HepG2 (cell line): ENCODE results near the gene PARS2. TPM values are rescaled to one million over a fixed set of nuclear protein-coding genes. Genes with fewer than 3 reads are reported as not detected.

ENCODE experiments used
- ETV6 ChIP-seq: sonication (generic); formaldehyde crosslinking; conservative IDR thresholded peaks from 2 replicates; pipeline ENCODE4 v1.4.0; 2020; ENCODE audit warnings: missing genetic modification reagents
- GPN1 ChIP-seq: sonication (generic); formaldehyde crosslinking; IDR thresholded peaks from 2 replicates; pipeline ENCODE4 v1.5.1; 2020; ENCODE audit warnings: missing genetic modification reagents, borderline replicate concordance
- JARID2 ChIP-seq: sonication (generic); formaldehyde crosslinking; IDR thresholded peaks from 2 replicates; pipeline ENCODE4 v1.8.1; 2023; ENCODE audit warnings: missing genetic modification reagents, inconsistent platforms; ENCODE audit not compliant: insufficient replicate concordance
- MIER3 ChIP-seq: IDR thresholded peaks from 2 replicates; pipeline ENCODE4 v1.6.1; 2016; ENCODE audit warnings: missing compliant biosample characterization, borderline replicate concordance
- NBN ChIP-seq: fragments of 450-650 bp; conservative IDR thresholded peaks from 2 replicates; pipeline ENCODE4 v1.6.1; 2017
- RBFOX2 ChIP-seq: fragments of 200-400 bp; formaldehyde crosslinking; IDR thresholded peaks from 2 replicates; pipeline ENCODE4 v1.6.1; 2017; ENCODE audit warnings: low read depth, mild to moderate bottlenecking, low read length
- ZC3H13 ChIP-seq: sonication (generic); formaldehyde crosslinking; IDR thresholded peaks from 2 replicates; pipeline ENCODE4 v1.8.1; 2023; ENCODE audit warnings: mild to moderate bottlenecking, missing genetic modification reagents, moderate library complexity
- ZNF343 ChIP-seq: sonication (generic); formaldehyde crosslinking; IDR thresholded peaks from 2 replicates; pipeline ENCODE4 v1.4.0; 2020; ENCODE audit warnings: mild to moderate bottlenecking, missing genetic modification reagents
- ZNF605 ChIP-seq: sonication (generic); formaldehyde crosslinking; IDR thresholded peaks from 2 replicates; pipeline ENCODE4 v1.8.0; 2022; ENCODE audit warnings: mild to moderate bottlenecking, missing genetic modification reagents
- ZSCAN21 ChIP-seq: sonication (generic); formaldehyde crosslinking; IDR thresholded peaks from 2 replicates; pipeline ENCODE4 v1.8.0; 2022; ENCODE audit warnings: mild to moderate bottlenecking, missing genetic modification reagents, moderate library complexity, borderline replicate concordance
- polyA plus RNA-seq, 8 experiments: library from polyadenylated mRNA; depleted of rRNA in 3 of 8; stranded (reverse) in 7 of 8; unstranded in 1 of 8; fragments of >200 nt; fragmentation: Illumina TruSeq in 4 of 8; extraction: Trizol in 4 of 8; gene quantifications; 2 replicates each; pipeline versions ENCODE4 v1.2.1 to v1.2.3, GENCODE V29; 2011 to 2016; ENCODE audit warnings: low read depth in 4 of 8, missing spikeins in 1 of 8, mixed read lengths in 1 of 8; ENCODE audit not compliant: insufficient read depth in 1 of 8
- total RNA-seq, 5 experiments: library from RNA; depleted of rRNA; stranded (reverse); fragments of >200 nt; fragmentation: Illumina TruSeq; extraction: Trizol; gene quantifications; 2 replicates each; pipeline ENCODE4 v1.2.3, GENCODE V29; 2016; ENCODE audit warnings: low read depth in 1 of 5
- TF ChIP-seq, protein P1 (sequence below): IDR thresholded peaks from 2 replicates; pipeline ENCODE4 v1.6.1; 2016; ENCODE audit warnings: low read depth, missing genetic modification reagents, missing compliant biosample characterization
- TF ChIP-seq, protein P2 (sequence below): sonication (generic); formaldehyde crosslinking; IDR thresholded peaks from 2 replicates; pipeline ENCODE4 v1.4.0; 2020; ENCODE audit warnings: mild to moderate bottlenecking, low read depth, missing genetic modification reagents
- TF ChIP-seq, protein P3 (sequence below): sonication (generic); formaldehyde crosslinking; IDR thresholded peaks from 2 replicates; pipeline ENCODE4 v1.5.1; 2020; ENCODE audit warnings: mild to moderate bottlenecking, missing genetic modification reagents, borderline replicate concordance
- TF ChIP-seq, protein P4 (sequence below): sonication (generic); formaldehyde crosslinking; IDR thresholded peaks from 2 replicates; pipeline ENCODE4 v1.5.0; 2020; ENCODE audit warnings: missing genetic modification reagents, mild to moderate bottlenecking, borderline replicate concordance

PARS2 gene
- total and polyA plus RNA-seq, 2 of the 13 experiments (the other 11 are each of a cell fraction or from before 2014, with no cell fraction given): 2.4 to 4.6 TPM

DNA sequence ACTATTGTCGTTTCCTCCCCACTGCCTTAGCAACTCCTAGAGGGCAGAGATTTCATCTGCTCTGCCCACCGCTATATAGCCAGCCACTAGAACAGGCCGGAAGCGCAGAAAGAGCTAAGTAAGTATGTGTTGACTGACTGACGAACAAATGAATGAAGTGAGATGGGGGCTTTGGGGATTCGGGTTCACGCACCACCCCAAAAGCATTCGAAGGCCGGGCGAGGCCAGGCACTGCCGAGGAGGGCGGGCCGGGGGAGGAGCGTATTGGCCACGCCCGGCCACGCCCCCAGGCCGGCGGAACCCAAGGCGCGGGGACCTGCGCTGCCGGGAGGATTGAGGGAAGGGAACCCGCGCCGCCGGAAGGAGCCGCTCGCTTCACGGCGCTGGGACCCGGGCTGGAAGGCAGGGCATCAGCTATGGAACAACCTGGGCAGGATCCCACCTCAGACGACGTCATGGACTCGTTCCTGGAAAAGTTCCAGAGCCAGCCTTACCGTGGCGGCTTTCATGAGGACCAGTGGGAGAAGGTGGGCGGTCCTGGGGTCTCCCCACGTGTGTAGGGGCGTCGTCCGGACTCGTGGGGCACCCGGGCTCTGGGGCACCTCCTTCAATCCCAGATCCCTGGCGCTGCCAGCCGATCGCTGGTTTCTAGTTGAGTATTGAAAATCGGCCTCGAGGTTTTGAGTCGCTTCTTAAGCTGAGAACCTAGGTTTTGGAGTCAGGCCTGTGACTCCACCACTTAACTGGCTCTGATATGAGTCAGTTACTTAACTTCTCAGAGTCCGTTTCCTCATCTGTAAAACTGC, 48.6 kb downstream of the PARS2 start, which contains the start of gene TTC4 (continued):
- TF ChIP-seq, protein P1, sequence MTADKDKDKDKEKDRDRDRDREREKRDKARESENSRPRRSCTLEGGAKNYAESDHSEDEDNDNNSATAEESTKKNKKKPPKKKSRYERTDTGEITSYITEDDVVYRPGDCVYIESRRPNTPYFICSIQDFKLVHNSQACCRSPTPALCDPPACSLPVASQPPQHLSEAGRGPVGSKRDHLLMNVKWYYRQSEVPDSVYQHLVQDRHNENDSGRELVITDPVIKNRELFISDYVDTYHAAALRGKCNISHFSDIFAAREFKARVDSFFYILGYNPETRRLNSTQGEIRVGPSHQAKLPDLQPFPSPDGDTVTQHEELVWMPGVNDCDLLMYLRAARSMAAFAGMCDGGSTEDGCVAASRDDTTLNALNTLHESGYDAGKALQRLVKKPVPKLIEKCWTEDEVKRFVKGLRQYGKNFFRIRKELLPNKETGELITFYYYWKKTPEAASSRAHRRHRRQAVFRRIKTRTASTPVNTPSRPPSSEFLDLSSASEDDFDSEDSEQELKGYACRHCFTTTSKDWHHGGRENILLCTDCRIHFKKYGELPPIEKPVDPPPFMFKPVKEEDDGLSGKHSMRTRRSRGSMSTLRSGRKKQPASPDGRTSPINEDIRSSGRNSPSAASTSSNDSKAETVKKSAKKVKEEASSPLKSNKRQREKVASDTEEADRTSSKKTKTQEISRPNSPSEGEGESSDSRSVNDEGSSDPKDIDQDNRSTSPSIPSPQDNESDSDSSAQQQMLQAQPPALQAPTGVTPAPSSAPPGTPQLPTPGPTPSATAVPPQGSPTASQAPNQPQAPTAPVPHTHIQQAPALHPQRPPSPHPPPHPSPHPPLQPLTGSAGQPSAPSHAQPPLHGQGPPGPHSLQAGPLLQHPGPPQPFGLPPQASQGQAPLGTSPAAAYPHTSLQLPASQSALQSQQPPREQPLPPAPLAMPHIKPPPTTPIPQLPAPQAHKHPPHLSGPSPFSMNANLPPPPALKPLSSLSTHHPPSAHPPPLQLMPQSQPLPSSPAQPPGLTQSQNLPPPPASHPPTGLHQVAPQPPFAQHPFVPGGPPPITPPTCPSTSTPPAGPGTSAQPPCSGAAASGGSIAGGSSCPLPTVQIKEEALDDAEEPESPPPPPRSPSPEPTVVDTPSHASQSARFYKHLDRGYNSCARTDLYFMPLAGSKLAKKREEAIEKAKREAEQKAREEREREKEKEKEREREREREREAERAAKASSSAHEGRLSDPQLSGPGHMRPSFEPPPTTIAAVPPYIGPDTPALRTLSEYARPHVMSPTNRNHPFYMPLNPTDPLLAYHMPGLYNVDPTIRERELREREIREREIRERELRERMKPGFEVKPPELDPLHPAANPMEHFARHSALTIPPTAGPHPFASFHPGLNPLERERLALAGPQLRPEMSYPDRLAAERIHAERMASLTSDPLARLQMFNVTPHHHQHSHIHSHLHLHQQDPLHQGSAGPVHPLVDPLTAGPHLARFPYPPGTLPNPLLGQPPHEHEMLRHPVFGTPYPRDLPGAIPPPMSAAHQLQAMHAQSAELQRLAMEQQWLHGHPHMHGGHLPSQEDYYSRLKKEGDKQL (CRISPR knock-in tag): 0 out of 2 replicates have a peak, but pooled peaks have one; percentile 29
- peak; percentile 96 for TF ChIP-seq ZNF343
- TF ChIP-seq, protein P2, sequence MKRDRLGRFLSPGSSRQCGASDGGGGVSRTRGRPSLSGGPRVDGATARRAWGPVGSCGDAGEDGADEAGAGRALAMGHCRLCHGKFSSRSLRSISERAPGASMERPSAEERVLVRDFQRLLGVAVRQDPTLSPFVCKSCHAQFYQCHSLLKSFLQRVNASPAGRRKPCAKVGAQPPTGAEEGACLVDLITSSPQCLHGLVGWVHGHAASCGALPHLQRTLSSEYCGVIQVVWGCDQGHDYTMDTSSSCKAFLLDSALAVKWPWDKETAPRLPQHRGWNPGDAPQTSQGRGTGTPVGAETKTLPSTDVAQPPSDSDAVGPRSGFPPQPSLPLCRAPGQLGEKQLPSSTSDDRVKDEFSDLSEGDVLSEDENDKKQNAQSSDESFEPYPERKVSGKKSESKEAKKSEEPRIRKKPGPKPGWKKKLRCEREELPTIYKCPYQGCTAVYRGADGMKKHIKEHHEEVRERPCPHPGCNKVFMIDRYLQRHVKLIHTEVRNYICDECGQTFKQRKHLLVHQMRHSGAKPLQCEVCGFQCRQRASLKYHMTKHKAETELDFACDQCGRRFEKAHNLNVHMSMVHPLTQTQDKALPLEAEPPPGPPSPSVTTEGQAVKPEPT (CRISPR knock-in tag): no peak
- TF ChIP-seq MIER3 (CRISPR knock-in tag): peak; percentile 59; the same call in 1 of the 2 replicates
- TF ChIP-seq GPN1 (CRISPR knock-in tag): no peak
- TF ChIP-seq, protein P3, sequence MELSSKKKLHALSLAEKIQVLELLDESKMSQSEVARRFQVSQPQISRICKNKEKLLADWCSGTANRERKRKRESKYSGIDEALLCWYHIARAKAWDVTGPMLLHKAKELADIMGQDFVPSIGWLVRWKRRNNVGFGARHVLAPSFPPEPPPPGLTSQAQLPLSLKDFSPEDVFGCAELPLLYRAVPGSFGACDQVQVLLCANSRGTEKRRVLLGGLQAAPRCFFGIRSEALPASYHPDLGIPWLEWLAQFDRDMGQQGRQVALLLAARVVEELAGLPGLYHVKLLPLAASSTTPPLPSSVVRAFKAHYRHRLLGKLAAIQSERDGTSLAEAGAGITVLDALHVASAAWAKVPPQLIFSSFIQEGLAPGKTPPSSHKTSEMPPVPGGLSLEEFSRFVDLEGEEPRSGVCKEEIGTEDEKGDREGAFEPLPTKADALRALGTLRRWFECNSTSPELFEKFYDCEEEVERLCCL (CRISPR knock-in tag): 0 out of 2 replicates have a peak, but pooled peaks have one; percentile 37
- no peak for TF ChIP-seq NBN
- TF ChIP-seq ETV6 (CRISPR knock-in tag): 0 out of 2 replicates have a peak, but pooled peaks have one; percentile 53
- peak; percentile 88 for TF ChIP-seq ZNF605
- peak; percentile 76; the same call in 1 of the 2 replicates for TF ChIP-seq ZSCAN21 (CRISPR knock-in tag)
- TF ChIP-seq ZC3H13 (CRISPR knock-in tag): peak; percentile 71; the same call in 1 of the 2 replicates
- TF ChIP-seq, protein P4, sequence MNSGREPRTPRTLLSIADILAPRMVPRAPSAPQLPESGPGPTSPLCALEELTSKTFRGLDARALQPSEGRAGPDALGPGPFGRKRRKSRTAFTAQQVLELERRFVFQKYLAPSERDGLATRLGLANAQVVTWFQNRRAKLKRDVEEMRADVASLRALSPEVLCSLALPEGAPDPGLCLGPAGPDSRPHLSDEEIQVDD (CRISPR knock-in tag): peak; percentile 75; the same call in 1 of the 2 replicates
- TF ChIP-seq RBFOX2: peak; percentile 89
- TF ChIP-seq JARID2 (CRISPR knock-in tag): no peak
